Endothelial cell (in vitro differentiated cells): Measurements from ENCODE around the gene PATZ1. TPM values are rescaled to one million over a fixed set of nuclear protein-coding genes. Genes with fewer than 3 reads are reported as not detected.

Experiments used
- DNase-seq: peaks from one replicate; pipeline ENCODE4 v3.0.0; 2021; ENCODE audit warnings: low spot score
- H3K27ac Mint-ChIP-seq: one replicate; pipeline ENCODE4 v1.8.0; 2021; ENCODE audit warnings: mixed read lengths, inconsistent platforms; ENCODE audit not compliant: unreplicated experiment
- H3K27me3 Mint-ChIP-seq: one replicate; pipeline ENCODE4 v1.8.0; 2021; ENCODE audit warnings: mild to moderate bottlenecking, moderate library complexity, mixed read lengths, inconsistent platforms; ENCODE audit not compliant: unreplicated experiment
- H3K36me3 Mint-ChIP-seq: one replicate; pipeline ENCODE4 v1.8.0; 2021; ENCODE audit warnings: mild to moderate bottlenecking, low read depth, mixed read lengths, inconsistent platforms; ENCODE audit not compliant: unreplicated experiment
- H3K4me1 Mint-ChIP-seq: one replicate; pipeline ENCODE4 v1.8.0; 2021; ENCODE audit warnings: mild to moderate bottlenecking, mixed read lengths, inconsistent platforms; ENCODE audit not compliant: unreplicated experiment
- H3K4me3 Mint-ChIP-seq: one replicate; pipeline ENCODE4 v1.8.0; 2021; ENCODE audit warnings: mild to moderate bottlenecking, mixed read lengths, inconsistent platforms; ENCODE audit not compliant: unreplicated experiment
- H3K9me3 Mint-ChIP-seq: one replicate; pipeline ENCODE4 v1.8.0; 2021; ENCODE audit warnings: mixed read lengths, inconsistent platforms; ENCODE audit not compliant: unreplicated experiment
- total RNA-seq: library from RNA; stranded (reverse); fragmentation: NEBNext Ultra II Directional; extraction: Animal tissue kit (Norgen Biotek cat#: 25700); gene quantifications from one replicate; pipeline ENCODE4 v1.2.1, GENCODE V29; 2021; ENCODE audit not compliant: unreplicated experiment
- TF ChIP-seq, protein P1 (sequence below): fragments of 200-600 bp; sonication (generic); IDR thresholded peaks from one replicate; pipeline ENCODE4 v1.5.0; 2021; ENCODE audit warnings: antibody characterized with exemption; ENCODE audit not compliant: unreplicated experiment

The PATZ1 gene
- total RNA-seq, 1 donor from 2014 or later, result 54.0 TPM

DNA sequence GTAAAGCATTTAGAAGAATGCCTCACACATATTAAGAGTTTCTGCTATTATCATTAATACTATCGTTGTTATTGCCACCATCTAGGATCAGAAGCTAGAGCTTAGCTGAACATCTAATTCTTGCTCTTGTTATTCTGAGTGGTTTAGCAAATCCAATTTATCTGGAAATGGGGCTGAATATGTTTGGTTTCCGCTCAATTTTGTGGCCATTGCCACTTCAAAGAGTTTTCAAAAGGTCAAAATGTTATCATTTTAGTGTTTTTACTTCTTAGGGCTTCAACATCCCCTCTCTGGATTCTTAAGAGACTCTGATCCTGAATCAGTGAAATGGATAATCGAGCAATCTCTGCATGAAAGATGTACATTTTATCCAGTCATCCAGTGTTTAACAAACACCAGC, 43.6 kb downstream of the PATZ1 start:
- peaks cover 7% of the 10 kb centered on the region for H3K4me1 Mint-ChIP-seq
- TF ChIP-seq, protein P1, sequence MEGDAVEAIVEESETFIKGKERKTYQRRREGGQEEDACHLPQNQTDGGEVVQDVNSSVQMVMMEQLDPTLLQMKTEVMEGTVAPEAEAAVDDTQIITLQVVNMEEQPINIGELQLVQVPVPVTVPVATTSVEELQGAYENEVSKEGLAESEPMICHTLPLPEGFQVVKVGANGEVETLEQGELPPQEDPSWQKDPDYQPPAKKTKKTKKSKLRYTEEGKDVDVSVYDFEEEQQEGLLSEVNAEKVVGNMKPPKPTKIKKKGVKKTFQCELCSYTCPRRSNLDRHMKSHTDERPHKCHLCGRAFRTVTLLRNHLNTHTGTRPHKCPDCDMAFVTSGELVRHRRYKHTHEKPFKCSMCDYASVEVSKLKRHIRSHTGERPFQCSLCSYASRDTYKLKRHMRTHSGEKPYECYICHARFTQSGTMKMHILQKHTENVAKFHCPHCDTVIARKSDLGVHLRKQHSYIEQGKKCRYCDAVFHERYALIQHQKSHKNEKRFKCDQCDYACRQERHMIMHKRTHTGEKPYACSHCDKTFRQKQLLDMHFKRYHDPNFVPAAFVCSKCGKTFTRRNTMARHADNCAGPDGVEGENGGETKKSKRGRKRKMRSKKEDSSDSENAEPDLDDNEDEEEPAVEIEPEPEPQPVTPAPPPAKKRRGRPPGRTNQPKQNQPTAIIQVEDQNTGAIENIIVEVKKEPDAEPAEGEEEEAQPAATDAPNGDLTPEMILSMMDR, result no peak
- no peak overlapping the region for H3K4me3 Mint-ChIP-seq
- H3K27ac Mint-ChIP-seq, result no peak overlapping the region
- no peaks in the 10 kb centered on the region for H3K27me3 Mint-ChIP-seq
- no peaks in the 10 kb centered on the region for H3K9me3 Mint-ChIP-seq
- H3K36me3 Mint-ChIP-seq, result no peaks in the 10 kb centered on the region
- DNase-seq, result no peak

DNA sequence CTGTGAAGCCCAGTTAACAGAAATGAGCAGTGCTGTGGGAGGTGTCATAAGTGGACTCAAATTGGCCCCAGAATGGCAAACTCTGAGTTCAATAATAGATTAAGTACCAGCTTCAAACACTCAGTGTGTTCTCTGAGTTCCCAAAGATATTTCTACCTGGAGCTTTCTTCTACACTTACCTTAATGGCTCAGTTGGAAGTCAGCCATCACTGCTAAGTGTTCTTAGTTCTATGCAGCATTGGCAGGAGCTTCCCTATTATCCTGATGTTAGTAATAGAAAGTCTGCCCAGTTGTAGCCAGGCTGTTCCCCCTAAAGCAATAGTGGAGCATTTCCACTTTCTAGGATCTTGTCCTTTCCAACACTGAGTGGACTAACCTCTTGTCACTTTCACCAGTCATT, 44.1 kb downstream of the PATZ1 start:
- H3K36me3 Mint-ChIP-seq, result no peaks in the 10 kb centered on the region
- no peaks in the 10 kb centered on the region for H3K9me3 Mint-ChIP-seq
- H3K4me3 Mint-ChIP-seq, result no peak overlapping the region
- DNase-seq, result no peak
- TF ChIP-seq, protein P1, result no peak
- no peak overlapping the region for H3K27ac Mint-ChIP-seq
- no peaks in the 10 kb centered on the region for H3K27me3 Mint-ChIP-seq
- peaks cover 7% of the 10 kb centered on the region for H3K4me1 Mint-ChIP-seq

DNA sequence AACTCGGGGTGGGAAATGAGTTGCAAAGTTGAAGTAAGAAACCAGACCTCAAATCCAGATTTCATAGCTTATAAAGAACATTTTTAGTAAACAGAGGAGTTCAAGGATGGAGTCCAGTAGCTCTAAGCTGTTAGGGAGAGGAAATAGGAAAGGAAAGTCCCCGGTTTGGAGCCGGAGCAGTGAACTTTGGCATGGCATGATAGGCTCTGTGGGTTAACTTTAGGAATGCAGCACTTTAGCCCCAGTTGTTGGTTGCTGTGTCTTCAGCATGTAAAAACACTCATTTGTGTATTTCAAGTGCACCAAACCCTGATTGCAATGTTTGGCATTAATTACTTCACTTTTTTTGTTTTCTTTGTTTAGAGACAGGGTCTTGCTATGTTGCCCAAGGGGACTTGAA, 45.2 kb downstream of the PATZ1 start:
- Mint-ChIP-seq H3K27me3 (no peaks in the 10 kb centered on the region), H3K4me3 (no peak overlapping the region), H3K4me1 (peaks cover 17% of the 10 kb centered on the region), H3K9me3 (no peaks in the 10 kb centered on the region), H3K36me3 (no peaks in the 10 kb centered on the region), H3K27ac (no peak overlapping the region)
- TF ChIP-seq, protein P1, result no peak
- DNase-seq, result no peak

DNA sequence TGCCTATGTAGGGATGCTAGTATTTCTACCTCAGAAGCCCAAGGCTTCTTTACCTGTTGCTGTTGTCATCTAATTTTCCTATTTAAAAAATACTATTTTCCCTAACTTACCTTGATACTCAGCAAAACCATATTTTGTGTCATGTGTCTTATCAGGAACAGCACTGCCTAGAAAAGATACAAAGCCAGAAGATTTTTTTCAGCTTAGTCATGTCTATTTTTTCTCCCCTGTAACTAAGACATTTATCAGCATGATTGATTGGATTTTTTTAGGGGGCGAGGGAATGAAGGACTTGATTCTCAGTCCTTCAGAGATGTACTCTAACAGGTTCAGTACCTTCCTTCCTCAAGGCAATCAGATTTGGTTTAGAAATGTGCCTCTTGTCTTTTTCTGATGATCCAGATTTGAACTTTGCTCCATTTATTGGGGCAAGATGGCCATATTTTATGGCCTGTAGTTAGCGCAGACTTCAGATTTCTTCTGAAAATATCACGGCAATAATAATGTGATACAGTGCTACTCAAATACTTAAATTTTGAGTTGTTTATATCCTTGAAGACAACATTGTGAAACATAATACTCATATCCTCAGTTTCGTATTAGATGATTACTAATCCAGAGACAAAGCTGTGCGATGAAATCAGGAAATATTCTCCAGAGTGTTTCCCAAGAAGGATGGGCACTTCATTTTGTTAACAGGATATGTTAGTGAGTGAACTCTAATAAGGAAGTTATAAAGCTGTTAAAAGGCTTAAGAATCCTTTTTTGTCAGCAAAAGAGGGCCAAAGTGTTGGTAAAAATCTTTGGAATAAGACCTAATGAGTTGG, 50.1 kb downstream of the PATZ1 start:
- H3K4me1 Mint-ChIP-seq, result peaks cover 37% of the 10 kb centered on the region
- no peak overlapping the region for H3K27ac Mint-ChIP-seq
- H3K36me3 Mint-ChIP-seq, result no peaks in the 10 kb centered on the region
- no peaks in the 10 kb centered on the region for H3K9me3 Mint-ChIP-seq
- no peak overlapping the region for H3K4me3 Mint-ChIP-seq
- peaks cover 3% of the 10 kb centered on the region for H3K27me3 Mint-ChIP-seq
- no peak for DNase-seq
- TF ChIP-seq, protein P1, result no peak

DNA sequence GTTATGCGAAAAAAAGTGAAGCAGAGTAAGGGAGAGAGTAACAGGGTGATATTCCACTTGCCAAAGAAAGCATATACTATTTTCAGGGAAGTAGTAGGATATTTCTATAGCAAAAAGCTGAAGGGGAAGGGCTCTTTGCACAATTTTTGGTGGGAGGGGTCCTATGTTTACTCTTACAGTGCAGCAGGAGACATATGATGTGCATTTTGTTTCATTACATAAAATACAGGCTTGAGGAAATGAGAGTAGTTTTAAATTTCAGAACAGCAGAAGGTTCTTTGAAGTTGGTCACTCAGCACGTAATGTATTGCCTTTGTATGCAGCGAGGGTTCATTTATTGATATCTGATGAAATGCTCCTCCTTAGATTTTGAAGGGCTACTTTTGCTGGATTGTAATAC, 50.8 kb downstream of the PATZ1 start:
- H3K4me1 Mint-ChIP-seq, result peaks cover 34% of the 10 kb centered on the region

More for the DNA sequence above, 50.8 kb downstream of the PATZ1 start:
- no peaks in the 10 kb centered on the region for H3K9me3 Mint-ChIP-seq
- no peaks in the 10 kb centered on the region for H3K36me3 Mint-ChIP-seq
- DNase-seq, result no peak
- peaks cover 5% of the 10 kb centered on the region for H3K27me3 Mint-ChIP-seq
- no peak overlapping the region for H3K27ac Mint-ChIP-seq
- H3K4me3 Mint-ChIP-seq, result no peak overlapping the region
- TF ChIP-seq, protein P1, result no peak
